ENCODE measurements around the gene NEXMIF.
"Not testable (repeated sequence)": the region's sequence is repeated elsewhere in the genome, so short reads cannot be mapped to it uniquely, and the experiment has no call there.

Gene NEXMIF

GRCh38 chrX:74788545-74789086 lies 136.6 kb downstream of the NEXMIF start:
- no peak for DNase-seq

GRCh38 chrX:74784629-74785028 lies 140.6 kb downstream of the NEXMIF start:
- DNase-seq, result no peak

GRCh38 chrX:74781507-74782034 lies 143.7 kb downstream of the NEXMIF start:
- no peak for DNase-seq

GRCh38 chrX:74779175-74779574 lies 146.1 kb downstream of the NEXMIF start:
- no peak for DNase-seq

- DNase-seq, result no peak
Measured at GRCh38 chrX:74774988-74775387, 150.3 kb downstream of the NEXMIF start.

GRCh38 chrX:74736450-74736849 lies 188.8 kb downstream of the NEXMIF start:
- no peak for DNase-seq

- no peak for DNase-seq
Measured at GRCh38 chrX:74705269-74705668, 220.0 kb downstream of the NEXMIF start.

- not testable (repeated sequence) for DNase-seq
Measured at GRCh38 chrX:74701343-74701742, 223.9 kb downstream of the NEXMIF start.

GRCh38 chrX:74684466-74684865 lies 240.8 kb downstream of the NEXMIF start:
- no peak for DNase-seq
